ENCODE results near the gene RALGAPA1.

RALGAPA1 gene

GRCh38 chr14:35531960-35532747 is 276.9 kb downstream of the RALGAPA1 start:
- H3K36me3 ChIP-seq (ENCODE audit: insufficient read depth, low read depth, low read length), result no peaks in the 10 kb centered on the region
- peaks cover 95% of the 10 kb centered on the region for H3K27me3 ChIP-seq (ENCODE audit: insufficient read depth, low read length)

GRCh38 chr14:35526962-35527361 is 282.1 kb downstream of the RALGAPA1 start:
- Histone ChIP-seq H3K27ac (ENCODE audit: low read length) (no peak overlapping the region), H3K9ac (ENCODE audit: low read depth, low read length) (no peak overlapping the region), H3K36me3 (ENCODE audit: insufficient read depth, low read depth, low read length) (no peaks in the 10 kb centered on the region), H3K27me3 (ENCODE audit: insufficient read depth, low read length) (peaks cover 43% of the 10 kb centered on the region), H3K4me1 (ENCODE audit: insufficient read depth, low read length) (no peaks in the 10 kb centered on the region), H3K4me3 (ENCODE audit: low read length) (no peak overlapping the region), H3K9me3 (ENCODE audit: insufficient read depth, low read depth, low read length) (no peaks in the 10 kb centered on the region)

More at GRCh38 chr14:35531960-35532747, 276.9 kb downstream of the RALGAPA1 start:
- Histone ChIP-seq H3K4me3 (ENCODE audit: low read length) (no peak overlapping the region), H3K9me3 (ENCODE audit: insufficient read depth, low read depth, low read length) (no peaks in the 10 kb centered on the region), H3K4me1 (ENCODE audit: insufficient read depth, low read length) (peaks cover 4% of the 10 kb centered on the region; the same call in 1 of the 2 replicates), H3K27ac (ENCODE audit: low read length) (no peak overlapping the region), H3K9ac (ENCODE audit: low read depth, low read length) (no peak overlapping the region)

GRCh38 chr14:35525695-35526094 is 283.4 kb downstream of the RALGAPA1 start:
- Histone ChIP-seq H3K9me3 (ENCODE audit: insufficient read depth, low read depth, low read length) (no peaks in the 10 kb centered on the region), H3K27ac (ENCODE audit: low read length) (no peak overlapping the region), H3K4me1 (ENCODE audit: insufficient read depth, low read length) (no peaks in the 10 kb centered on the region), H3K36me3 (ENCODE audit: insufficient read depth, low read depth, low read length) (no peaks in the 10 kb centered on the region), H3K9ac (ENCODE audit: low read depth, low read length) (no peak overlapping the region), H3K27me3 (ENCODE audit: insufficient read depth, low read length) (peaks cover 31% of the 10 kb centered on the region), H3K4me3 (ENCODE audit: low read length) (no peak overlapping the region)

- no peaks in the 10 kb centered on the region for H3K36me3 ChIP-seq (ENCODE audit: insufficient read depth, low read depth, low read length)
- no peak overlapping the region for H3K4me3 ChIP-seq (ENCODE audit: low read length)
- no peaks in the 10 kb centered on the region for H3K9me3 ChIP-seq (ENCODE audit: insufficient read depth, low read depth, low read length)
- H3K9ac ChIP-seq (ENCODE audit: low read depth, low read length), result no peak overlapping the region
- no peaks in the 10 kb centered on the region for H3K27me3 ChIP-seq (ENCODE audit: insufficient read depth, low read length)
- no peak overlapping the region for H3K27ac ChIP-seq (ENCODE audit: low read length)
- no peaks in the 10 kb centered on the region for H3K4me1 ChIP-seq (ENCODE audit: insufficient read depth, low read length)
Measured at GRCh38 chr14:35519986-35520385, 289.1 kb downstream of the RALGAPA1 start.

- Histone ChIP-seq H3K9me3 (ENCODE audit: insufficient read depth, low read depth, low read length) (no peaks in the 10 kb centered on the region), H3K4me1 (ENCODE audit: insufficient read depth, low read length) (no peaks in the 10 kb centered on the region), H3K36me3 (ENCODE audit: insufficient read depth, low read depth, low read length) (no peaks in the 10 kb centered on the region), H3K9ac (ENCODE audit: low read depth, low read length) (no peak overlapping the region), H3K27ac (ENCODE audit: low read length) (no peak overlapping the region), H3K4me3 (ENCODE audit: low read length) (no peak overlapping the region), H3K27me3 (ENCODE audit: insufficient read depth, low read length) (no peaks in the 10 kb centered on the region)
Measured at GRCh38 chr14:35515916-35516315, 293.2 kb downstream of the RALGAPA1 start.

GRCh38 chr14:35512765-35513164 is 296.3 kb downstream of the RALGAPA1 start:
- H3K36me3 ChIP-seq (ENCODE audit: insufficient read depth, low read depth, low read length), result no peaks in the 10 kb centered on the region
- no peaks in the 10 kb centered on the region for H3K4me1 ChIP-seq (ENCODE audit: insufficient read depth, low read length)
- no peak overlapping the region for H3K9ac ChIP-seq (ENCODE audit: low read depth, low read length)
- H3K9me3 ChIP-seq (ENCODE audit: insufficient read depth, low read depth, low read length), result no peaks in the 10 kb centered on the region
- no peak overlapping the region for H3K4me3 ChIP-seq (ENCODE audit: low read length)
- H3K27me3 ChIP-seq (ENCODE audit: insufficient read depth, low read length), result no peaks in the 10 kb centered on the region
- no peak overlapping the region for H3K27ac ChIP-seq (ENCODE audit: low read length)

- H3K9me3 ChIP-seq (ENCODE audit: insufficient read depth, low read depth, low read length), result no peaks in the 10 kb centered on the region
- H3K4me1 ChIP-seq (ENCODE audit: insufficient read depth, low read length), result no peaks in the 10 kb centered on the region
- no peaks in the 10 kb centered on the region for H3K27me3 ChIP-seq (ENCODE audit: insufficient read depth, low read length)
- H3K4me3 ChIP-seq (ENCODE audit: low read length), result no peak overlapping the region
- no peaks in the 10 kb centered on the region for H3K36me3 ChIP-seq (ENCODE audit: insufficient read depth, low read depth, low read length)
- no peak overlapping the region for H3K27ac ChIP-seq (ENCODE audit: low read length)
- H3K9ac ChIP-seq (ENCODE audit: low read depth, low read length), result no peak overlapping the region
Measured at GRCh38 chr14:35509846-35510245, 299.2 kb downstream of the RALGAPA1 start.

- H3K4me1 ChIP-seq (ENCODE audit: insufficient read depth, low read length), result no peaks in the 10 kb centered on the region
- H3K36me3 ChIP-seq (ENCODE audit: insufficient read depth, low read depth, low read length), result no peaks in the 10 kb centered on the region
- H3K27me3 ChIP-seq (ENCODE audit: insufficient read depth, low read length), result no peaks in the 10 kb centered on the region
- H3K27ac ChIP-seq (ENCODE audit: low read length), result no peak overlapping the region
- H3K9me3 ChIP-seq (ENCODE audit: insufficient read depth, low read depth, low read length), result no peaks in the 10 kb centered on the region
- H3K9ac ChIP-seq (ENCODE audit: low read depth, low read length), result no peak overlapping the region
- H3K4me3 ChIP-seq (ENCODE audit: low read length), result no peak overlapping the region
Measured at GRCh38 chr14:35506927-35507326, 302.2 kb downstream of the RALGAPA1 start.

GRCh38 chr14:35506461-35506860 is 302.6 kb downstream of the RALGAPA1 start:
- no peak overlapping the region for H3K9ac ChIP-seq (ENCODE audit: low read depth, low read length)
- H3K4me1 ChIP-seq (ENCODE audit: insufficient read depth, low read length), result no peaks in the 10 kb centered on the region
- no peak overlapping the region for H3K4me3 ChIP-seq (ENCODE audit: low read length)
- no peaks in the 10 kb centered on the region for H3K9me3 ChIP-seq (ENCODE audit: insufficient read depth, low read depth, low read length)
- H3K27me3 ChIP-seq (ENCODE audit: insufficient read depth, low read length), result no peaks in the 10 kb centered on the region
- H3K27ac ChIP-seq (ENCODE audit: low read length), result no peak overlapping the region
- no peaks in the 10 kb centered on the region for H3K36me3 ChIP-seq (ENCODE audit: insufficient read depth, low read depth, low read length)

GRCh38 chr14:35504260-35504659 is 304.8 kb downstream of the RALGAPA1 start:
- Histone ChIP-seq H3K4me1 (ENCODE audit: insufficient read depth, low read length) (no peaks in the 10 kb centered on the region), H3K27me3 (ENCODE audit: insufficient read depth, low read length) (no peaks in the 10 kb centered on the region), H3K9ac (ENCODE audit: low read depth, low read length) (no peak overlapping the region), H3K36me3 (ENCODE audit: insufficient read depth, low read depth, low read length) (no peaks in the 10 kb centered on the region), H3K27ac (ENCODE audit: low read length) (no peak overlapping the region), H3K9me3 (ENCODE audit: insufficient read depth, low read depth, low read length) (no peaks in the 10 kb centered on the region), H3K4me3 (ENCODE audit: low read length) (no peak overlapping the region)

- H3K9ac ChIP-seq (ENCODE audit: low read depth, low read length), result no peak overlapping the region
- H3K9me3 ChIP-seq (ENCODE audit: insufficient read depth, low read depth, low read length), result no peaks in the 10 kb centered on the region
- no peaks in the 10 kb centered on the region for H3K36me3 ChIP-seq (ENCODE audit: insufficient read depth, low read depth, low read length)
- H3K4me3 ChIP-seq (ENCODE audit: low read length), result no peak overlapping the region
- no peaks in the 10 kb centered on the region for H3K4me1 ChIP-seq (ENCODE audit: insufficient read depth, low read length)
- H3K27me3 ChIP-seq (ENCODE audit: insufficient read depth, low read length), result no peaks in the 10 kb centered on the region
- no peak overlapping the region for H3K27ac ChIP-seq (ENCODE audit: low read length)
Measured at GRCh38 chr14:35503646-35504045, 305.4 kb downstream of the RALGAPA1 start.

GRCh38 chr14:35499180-35499579 is 309.9 kb downstream of the RALGAPA1 start:
- no peaks in the 10 kb centered on the region for H3K36me3 ChIP-seq (ENCODE audit: insufficient read depth, low read depth, low read length)
- no peak overlapping the region for H3K27ac ChIP-seq (ENCODE audit: low read length)
- H3K4me3 ChIP-seq (ENCODE audit: low read length), result no peak overlapping the region
- H3K9me3 ChIP-seq (ENCODE audit: insufficient read depth, low read depth, low read length), result no peaks in the 10 kb centered on the region
- H3K4me1 ChIP-seq (ENCODE audit: insufficient read depth, low read length), result no peaks in the 10 kb centered on the region
- H3K9ac ChIP-seq (ENCODE audit: low read depth, low read length), result no peak overlapping the region
- H3K27me3 ChIP-seq (ENCODE audit: insufficient read depth, low read length), result no peaks in the 10 kb centered on the region

Data from iPS-20b (cell line).